Activated naive CD8-positive, alpha-beta T cell treated with anti-CD3 and anti-CD28 coated beads for 36 hours (primary cell): Measurements from ENCODE around the gene TNRC6C. TPM values are rescaled to one million over a fixed set of nuclear protein-coding genes. Genes with fewer than 3 reads are reported as not detected.

ENCODE experiments used
- DNase-seq: peaks from one replicate; pipeline ENCODE4 v3.0.0; 2021
- H3K27ac Mint-ChIP-seq: one replicate; pipeline ENCODE4 v1.8.0; 2022; ENCODE audit warnings: mild to moderate bottlenecking, moderate library complexity, mixed read lengths
- H3K27me3 Mint-ChIP-seq: one replicate; pipeline ENCODE4 v1.8.0; 2022; ENCODE audit warnings: mild to moderate bottlenecking, mixed read lengths
- H3K36me3 Mint-ChIP-seq: one replicate; pipeline ENCODE4 v1.8.0; 2021; ENCODE audit warnings: mild to moderate bottlenecking, mixed read lengths
- H3K4me1 Mint-ChIP-seq: one replicate; pipeline ENCODE4 v1.8.0; 2021; ENCODE audit warnings: mixed read lengths
- H3K4me3 Mint-ChIP-seq: one replicate; pipeline ENCODE4 v1.8.0; 2022; ENCODE audit warnings: mild to moderate bottlenecking, moderate library complexity, mixed read lengths
- H3K9me3 Mint-ChIP-seq: one replicate; pipeline ENCODE4 v1.8.0; 2022; ENCODE audit warnings: mixed read lengths
- total RNA-seq, 2 experiments: library from RNA; stranded (reverse); gene quantifications; one replicate each; pipeline ENCODE4 v1.2.3, GENCODE V29; 2021

TNRC6C gene
- total RNA-seq, 2 experiments from 2014 or later, result 16.2 to 19.2 TPM

- no peaks in the 10 kb centered on the region for H3K9me3 Mint-ChIP-seq
- H3K27ac Mint-ChIP-seq, result no peak overlapping the region
- peaks cover 7% of the 10 kb centered on the region for H3K36me3 Mint-ChIP-seq
- peaks cover 31% of the 10 kb centered on the region for H3K4me1 Mint-ChIP-seq
- peak overlapping the region; percentile 15 for H3K4me3 Mint-ChIP-seq
- no peak for DNase-seq
- H3K27me3 Mint-ChIP-seq, result no peaks in the 10 kb centered on the region
These were observed 52.3 kb downstream of the TNRC6C start for GRCh38 chr17:78010759-78011158.

DNA sequence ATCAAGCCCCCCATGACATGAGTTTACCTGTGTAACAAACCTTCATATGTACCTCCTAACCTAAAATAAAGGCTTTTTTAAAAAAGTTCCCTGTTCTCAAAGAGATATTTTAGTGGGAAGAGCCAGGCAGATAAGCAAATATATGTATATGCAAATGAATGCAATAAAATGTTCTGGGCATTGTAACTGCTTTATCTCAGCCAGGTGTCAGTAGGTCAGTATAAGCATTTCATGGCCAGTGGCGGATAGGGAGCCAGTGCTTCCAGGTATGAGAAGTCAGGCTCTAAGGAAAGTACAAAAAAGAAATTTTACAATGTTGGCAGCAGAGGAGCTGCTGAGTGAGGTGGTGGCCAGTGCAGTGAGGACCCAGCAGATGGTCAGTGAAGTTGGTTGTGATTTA is 53.9 kb downstream of the TNRC6C start:
- H3K4me3 Mint-ChIP-seq, result no peak overlapping the region
- H3K27ac Mint-ChIP-seq, result no peak overlapping the region
- peaks cover 25% of the 10 kb centered on the region for H3K4me1 Mint-ChIP-seq
- H3K36me3 Mint-ChIP-seq, result peaks cover 6% of the 10 kb centered on the region
- H3K9me3 Mint-ChIP-seq, result no peaks in the 10 kb centered on the region
- no peaks in the 10 kb centered on the region for H3K27me3 Mint-ChIP-seq
- DNase-seq, result no peak

DNA sequence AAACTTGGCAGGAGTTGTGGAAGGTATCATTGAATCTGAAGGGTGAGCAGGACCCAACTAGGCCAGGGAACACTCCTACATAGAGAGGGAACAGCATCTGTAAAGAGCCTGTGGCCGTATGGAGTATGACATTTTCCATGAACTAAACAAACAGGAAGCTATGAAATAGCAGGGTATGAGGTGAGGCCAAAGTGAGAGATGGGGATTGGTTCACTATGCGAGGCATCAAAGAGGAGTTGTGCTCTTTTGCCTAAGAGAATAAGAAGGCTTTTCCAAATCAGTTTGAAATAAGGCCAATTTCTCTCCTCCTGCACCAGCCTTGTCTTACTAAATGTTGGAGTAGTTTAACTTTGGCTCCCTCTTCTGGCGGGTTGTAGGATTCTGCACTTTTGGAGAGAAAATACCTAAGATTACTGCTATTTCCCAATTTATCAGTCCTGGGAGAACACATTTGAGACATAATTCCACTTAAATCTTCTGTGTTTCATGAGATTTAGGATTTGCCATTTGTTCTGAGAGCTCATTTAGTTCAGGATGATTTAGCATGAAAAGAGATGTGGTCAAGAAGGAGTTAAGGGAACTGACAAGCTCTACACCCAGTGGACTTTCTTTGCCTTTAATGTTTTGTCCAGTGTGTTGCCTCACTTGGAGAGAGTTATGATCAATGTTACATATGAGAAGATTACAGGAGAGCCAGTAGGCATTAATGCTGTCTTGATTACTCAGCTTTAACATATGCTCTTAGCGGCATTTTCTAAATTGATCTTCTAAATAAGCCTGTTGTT is 55.4 kb downstream of the TNRC6C start:
- Mint-ChIP-seq H3K27me3 (no peaks in the 10 kb centered on the region), H3K27ac (peak overlapping the region; percentile 26), H3K4me1 (peaks cover 25% of the 10 kb centered on the region), H3K4me3 (no peak overlapping the region), H3K36me3 (peaks cover 3% of the 10 kb centered on the region), H3K9me3 (no peaks in the 10 kb centered on the region)
- no peak for DNase-seq

GRCh38 chr17:78014646-78015045 is 56.1 kb downstream of the TNRC6C start:
- no peak for DNase-seq
- no peak overlapping the region for H3K4me3 Mint-ChIP-seq
- H3K27me3 Mint-ChIP-seq, result no peaks in the 10 kb centered on the region
- peaks cover 3% of the 10 kb centered on the region for H3K36me3 Mint-ChIP-seq
- peaks cover 28% of the 10 kb centered on the region for H3K4me1 Mint-ChIP-seq
- no peaks in the 10 kb centered on the region for H3K9me3 Mint-ChIP-seq
- H3K27ac Mint-ChIP-seq, result no peak overlapping the region

- no peaks in the 10 kb centered on the region for H3K27me3 Mint-ChIP-seq
These were observed 58.3 kb downstream of the TNRC6C start for GRCh38 chr17:78016852-78017251.

GRCh38 chr17:78019367-78019975 is 61.0 kb downstream of the TNRC6C start:
- no peaks in the 10 kb centered on the region for H3K27me3 Mint-ChIP-seq
- no peak for DNase-seq
- no peaks in the 10 kb centered on the region for H3K9me3 Mint-ChIP-seq
- H3K36me3 Mint-ChIP-seq, result peaks cover 8% of the 10 kb centered on the region
- peaks cover 24% of the 10 kb centered on the region for H3K4me1 Mint-ChIP-seq
- peak overlapping the region; percentile 93 for H3K27ac Mint-ChIP-seq
- no peak overlapping the region for H3K4me3 Mint-ChIP-seq

More at GRCh38 chr17:78016852-78017251, 58.3 kb downstream of the TNRC6C start:
- Mint-ChIP-seq H3K36me3 (peaks cover 7% of the 10 kb centered on the region), H3K4me1 (peaks cover 30% of the 10 kb centered on the region), H3K27ac (no peak overlapping the region), H3K4me3 (no peak overlapping the region), H3K9me3 (no peaks in the 10 kb centered on the region)
- no peak for DNase-seq

DNA sequence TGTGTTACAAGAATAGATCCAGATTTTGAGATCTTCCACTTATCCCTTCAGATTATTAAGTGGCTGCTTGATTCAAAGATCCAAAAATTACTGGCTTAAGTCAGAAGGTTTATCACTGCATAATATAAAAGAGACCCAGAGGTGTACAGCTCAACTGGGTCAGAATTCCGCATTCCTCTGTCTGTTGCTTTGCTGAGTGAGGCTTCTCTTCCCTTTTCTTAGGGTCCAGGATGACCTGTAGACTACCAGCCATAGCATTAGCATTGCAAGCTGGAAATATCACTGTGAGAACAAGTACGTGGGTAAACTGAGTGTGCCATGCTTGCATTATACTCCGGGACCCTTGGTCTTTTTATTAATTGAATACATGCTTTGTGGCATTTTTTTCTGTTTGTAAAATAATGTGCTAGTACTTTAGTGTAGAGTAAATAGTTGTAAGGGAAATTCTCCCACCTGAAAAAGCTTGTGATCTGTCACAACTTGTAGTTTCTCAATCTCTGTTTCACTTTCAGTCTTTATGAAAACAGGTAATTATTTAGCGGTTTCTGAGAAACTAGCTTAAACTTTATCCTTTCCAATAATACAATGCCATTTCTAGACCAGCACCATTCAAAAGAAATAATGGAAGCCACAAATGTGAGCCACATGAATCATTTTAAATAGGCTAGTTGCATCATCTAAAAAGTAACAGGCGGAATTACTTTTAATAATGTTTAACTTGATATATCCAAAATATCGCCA is 61.6 kb downstream of the TNRC6C start:
- peaks cover 24% of the 10 kb centered on the region for H3K4me1 Mint-ChIP-seq

GRCh38 chr17:78020717-78021108 is 62.2 kb downstream of the TNRC6C start:
- Mint-ChIP-seq H3K4me3 (peak overlapping the region; percentile 66), H3K4me1 (peaks cover 26% of the 10 kb centered on the region), H3K27ac (peak overlapping the region; percentile 93), H3K27me3 (no peaks in the 10 kb centered on the region), H3K9me3 (no peaks in the 10 kb centered on the region), H3K36me3 (peaks cover 8% of the 10 kb centered on the region)
- DNase-seq, result no peak

More for the DNA sequence above, 61.6 kb downstream of the TNRC6C start:
- DNase-seq, result no peak
- peaks cover 8% of the 10 kb centered on the region for H3K36me3 Mint-ChIP-seq
- H3K27ac Mint-ChIP-seq, result peak overlapping the region; percentile 93
- no peaks in the 10 kb centered on the region for H3K27me3 Mint-ChIP-seq
- peak overlapping the region; percentile 47 for H3K4me3 Mint-ChIP-seq
- no peaks in the 10 kb centered on the region for H3K9me3 Mint-ChIP-seq

DNA sequence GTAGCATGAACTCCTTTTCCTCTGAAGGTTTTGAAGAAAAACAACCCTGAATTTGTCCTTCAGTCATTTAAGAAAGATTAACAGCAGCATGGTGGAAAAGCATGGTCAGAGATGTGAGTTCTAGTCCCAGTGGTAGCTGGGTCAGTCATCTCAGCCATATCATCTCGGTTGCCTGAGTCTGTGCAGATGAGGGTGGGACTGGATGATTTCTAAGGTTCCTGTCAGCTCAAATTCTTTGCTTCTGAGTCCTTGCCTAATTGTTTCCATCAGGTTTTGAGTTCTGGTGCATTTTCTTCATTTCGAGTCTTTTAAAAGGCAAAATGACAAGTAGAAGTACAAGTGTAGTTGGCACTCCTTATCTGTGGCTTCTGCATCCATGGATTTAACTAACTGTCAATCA is 63.9 kb downstream of the TNRC6C start:
- H3K4me3 Mint-ChIP-seq, result no peak overlapping the region
- DNase-seq, result no peak
- H3K27ac Mint-ChIP-seq, result peak overlapping the region; percentile 54
- no peaks in the 10 kb centered on the region for H3K27me3 Mint-ChIP-seq
- H3K36me3 Mint-ChIP-seq, result peaks cover 8% of the 10 kb centered on the region
- peaks cover 36% of the 10 kb centered on the region for H3K4me1 Mint-ChIP-seq
- no peaks in the 10 kb centered on the region for H3K9me3 Mint-ChIP-seq

GRCh38 chr17:78023042-78023441 is 64.5 kb downstream of the TNRC6C start:
- Mint-ChIP-seq H3K4me3 (no peak overlapping the region), H3K27me3 (no peaks in the 10 kb centered on the region), H3K9me3 (no peaks in the 10 kb centered on the region), H3K4me1 (peaks cover 37% of the 10 kb centered on the region), H3K36me3 (peaks cover 8% of the 10 kb centered on the region), H3K27ac (no peak overlapping the region)
- no peak for DNase-seq

DNA sequence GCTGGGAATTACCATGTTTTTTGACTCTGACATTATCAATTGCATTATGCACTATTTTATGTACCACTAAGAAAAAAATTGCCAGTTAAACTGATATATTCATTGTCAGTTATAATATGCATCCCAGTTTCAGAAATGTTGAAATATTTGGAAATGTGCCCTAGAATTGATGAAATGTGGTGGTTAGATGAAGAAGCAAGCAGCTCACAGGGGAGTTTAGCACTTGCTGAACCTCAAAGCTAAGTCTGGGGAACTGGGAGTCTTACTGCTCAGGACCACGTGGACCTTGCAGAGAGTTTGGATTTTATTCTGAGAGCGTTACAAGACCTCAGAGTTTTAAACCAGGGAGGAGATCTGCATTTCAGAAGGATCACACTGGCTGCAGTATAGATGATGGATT is 67.9 kb downstream of the TNRC6C start:
- H3K36me3 Mint-ChIP-seq, result peaks cover 3% of the 10 kb centered on the region
- no peaks in the 10 kb centered on the region for H3K9me3 Mint-ChIP-seq
- DNase-seq, result no peak
- H3K4me1 Mint-ChIP-seq, result peaks cover 26% of the 10 kb centered on the region
- no peak overlapping the region for H3K4me3 Mint-ChIP-seq
- peak overlapping the region; percentile 0 for H3K27ac Mint-ChIP-seq
- no peaks in the 10 kb centered on the region for H3K27me3 Mint-ChIP-seq

DNA sequence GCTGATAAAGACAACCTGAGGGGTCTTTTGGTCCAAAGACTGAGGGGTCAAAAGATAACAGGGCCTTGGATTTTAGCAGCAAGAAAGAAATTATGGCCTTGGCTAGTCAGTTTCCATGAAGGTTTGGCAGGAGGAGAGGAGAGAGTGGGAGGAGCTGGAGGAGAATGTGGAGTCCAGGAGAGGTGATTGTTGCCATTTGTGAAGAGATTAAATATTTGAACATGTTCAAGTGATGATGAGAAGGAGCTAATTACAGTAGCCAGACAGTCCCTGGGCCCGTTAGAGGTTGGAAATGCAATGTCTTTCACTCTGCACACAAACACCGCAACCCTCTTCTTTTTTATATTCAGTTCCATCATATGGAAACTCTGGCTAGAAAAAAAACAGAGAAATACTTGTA is 68.6 kb downstream of the TNRC6C start:
- Mint-ChIP-seq H3K27me3 (no peaks in the 10 kb centered on the region), H3K27ac (peak overlapping the region; percentile 0), H3K36me3 (peaks cover 3% of the 10 kb centered on the region)

DNA sequence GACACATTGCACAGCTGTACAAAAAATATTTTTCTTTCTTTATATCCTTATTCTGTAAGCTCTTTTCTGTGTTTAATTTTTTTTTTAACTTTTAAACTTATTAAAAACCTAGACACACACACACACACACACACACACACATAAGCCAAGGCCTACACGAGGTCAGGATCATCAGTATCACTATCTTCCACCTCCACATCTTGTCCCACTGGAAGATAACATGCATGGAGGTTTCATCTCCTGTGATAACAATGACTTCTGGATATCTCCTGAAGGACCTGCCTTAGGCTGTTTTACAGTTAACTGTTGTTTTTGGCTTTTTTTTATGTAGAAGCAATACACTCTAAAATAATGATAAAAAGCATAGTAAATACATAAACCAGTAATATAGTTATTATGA is 71.2 kb downstream of the TNRC6C start:
- Mint-ChIP-seq H3K36me3 (peaks cover 8% of the 10 kb centered on the region), H3K9me3 (no peaks in the 10 kb centered on the region), H3K27ac (no peak overlapping the region), H3K4me1 (peaks cover 28% of the 10 kb centered on the region), H3K27me3 (no peaks in the 10 kb centered on the region), H3K4me3 (no peak overlapping the region)
- DNase-seq, result no peak

More for the DNA sequence above, 68.6 kb downstream of the TNRC6C start:
- no peak for DNase-seq
- Mint-ChIP-seq H3K4me1 (peaks cover 25% of the 10 kb centered on the region), H3K4me3 (no peak overlapping the region), H3K9me3 (no peaks in the 10 kb centered on the region)

- no peak overlapping the region for H3K27ac Mint-ChIP-seq
These were observed 72.9 kb downstream of the TNRC6C start for GRCh38 chr17:78031435-78031834.

DNA sequence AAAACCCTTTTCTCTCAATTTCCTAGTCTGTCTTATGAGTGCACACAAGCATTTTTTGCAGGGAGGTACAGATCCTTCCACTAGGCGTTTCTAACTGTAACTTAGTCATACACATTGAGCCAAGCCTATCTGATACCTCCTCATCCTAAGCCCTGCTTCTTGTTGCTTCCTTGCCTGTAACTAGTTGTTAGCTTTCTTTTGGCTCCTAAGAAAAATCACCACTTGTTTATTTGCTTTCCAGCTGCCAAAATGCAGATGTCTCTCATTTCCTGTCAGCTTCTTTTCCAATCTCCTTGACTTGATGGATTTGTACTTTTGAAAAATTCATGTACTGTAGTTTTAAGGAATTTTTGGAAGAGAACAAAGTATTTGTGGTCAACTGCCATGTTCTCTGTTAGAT is 73.7 kb downstream of the TNRC6C start:
- Mint-ChIP-seq H3K27me3 (no peaks in the 10 kb centered on the region), H3K4me3 (no peak overlapping the region), H3K27ac (peak overlapping the region; percentile 54), H3K36me3 (peaks cover 13% of the 10 kb centered on the region), H3K4me1 (peaks cover 16% of the 10 kb centered on the region), H3K9me3 (no peaks in the 10 kb centered on the region)
- no peak for DNase-seq

More at GRCh38 chr17:78031435-78031834, 72.9 kb downstream of the TNRC6C start:
- H3K9me3 Mint-ChIP-seq, result no peaks in the 10 kb centered on the region
- peaks cover 22% of the 10 kb centered on the region for H3K4me1 Mint-ChIP-seq
- no peak overlapping the region for H3K4me3 Mint-ChIP-seq
- no peak for DNase-seq
- no peaks in the 10 kb centered on the region for H3K27me3 Mint-ChIP-seq
- H3K36me3 Mint-ChIP-seq, result peaks cover 13% of the 10 kb centered on the region
